ENCODE data around the gene DLK1.

DNA sequence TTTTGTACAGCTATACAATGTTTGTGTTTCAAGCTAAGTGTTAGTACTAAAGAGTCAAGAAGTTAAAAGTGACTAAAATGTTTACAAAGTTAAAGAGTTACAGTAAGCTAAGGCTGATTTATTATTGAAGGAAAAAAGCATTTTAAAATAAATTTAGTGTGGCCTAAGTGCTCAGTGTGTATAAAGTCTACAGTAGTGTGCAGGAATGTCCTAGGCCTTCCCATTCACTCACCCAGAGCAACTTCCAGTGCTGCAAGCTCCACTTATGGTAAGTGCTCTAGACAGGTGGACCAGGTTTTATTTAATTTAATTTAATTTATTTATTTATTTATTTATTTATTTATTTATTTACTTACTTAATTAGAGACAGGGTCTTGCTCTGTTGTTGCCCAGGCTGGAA lies 19.6 kb downstream of the DLK1 start:
- no peak for TF ChIP-seq POLR2AphosphoS5 (IDR thresholded peaks at IDR 0.05; ENCODE audit: borderline replicate concordance, low read depth, low read length)
- TF ChIP-seq EZH2 (IDR thresholded peaks at IDR 0.05) = no peak

Data from SK-N-MC (cell line).